Measurements from ENCODE around the gene NOXO1.
A peak's percentile ranks its signal among the peaks of the same experiment; 100 is the strongest.

Gene NOXO1

GRCh38 chr16:1993731-1994131 lies 12.5 kb upstream of the NOXO1 start:
- DNase-seq: no peak

GRCh38 chr16:1992704-1993317 lies 11.5 kb upstream of the NOXO1 start:
- no peak for DNase-seq

GRCh38 chr16:1991948-1992703 lies 10.9 kb upstream of the NOXO1 start:
- DNase-seq: peak; percentile 99

GRCh38 chr16:1991588-1991947 lies 10.3 kb upstream of the NOXO1 start:
- DNase-seq: peak; percentile 53

GRCh38 chr16:1991135-1991551 lies 9.9 kb upstream of the NOXO1 start:
- DNase-seq: peak; percentile 69

- DNase-seq: peak; percentile 76
Observed at GRCh38 chr16:1990351-1991134, 9.3 kb upstream of the NOXO1 start.

- no peak for DNase-seq
Observed at GRCh38 chr16:1990101-1990350, 8.8 kb upstream of the NOXO1 start.

- DNase-seq: no peak
Observed at GRCh38 chr16:1989209-1990100, 8.2 kb upstream of the NOXO1 start, which contains the start of gene SYNGR3. Gene SYNGR3, plus strand, starts transcription at chr16:1989970. Its CDS starts 133 bp downstream, at chr16:1990103.

- no peak for DNase-seq
Observed at GRCh38 chr16:1987198-1987597, 5.9 kb upstream of the NOXO1 start.

GRCh38 chr16:1985466-1986150 lies 4.3 kb upstream of the NOXO1 start:
- DNase-seq: no peak

- no peak for DNase-seq
Observed at GRCh38 chr16:1984347-1985225, 3.3 kb upstream of the NOXO1 start.

GRCh38 chr16:1983544-1984346 lies 2.5 kb upstream of the NOXO1 start, which contains the start of gene GFER:
Gene GFER, plus strand, starts transcription at chr16:1984193. Its CDS starts 26 bp downstream, at chr16:1984219.
- peak; percentile 87 for DNase-seq

- DNase-seq: no peak
Observed at GRCh38 chr16:1982991-1983543, 1.8 kb upstream of the NOXO1 start.

- no peak for DNase-seq
Observed at GRCh38 chr16:1982013-1982433, 754 bp upstream of the NOXO1 start.

- no peak for DNase-seq
Observed at GRCh38 chr16:1980770-1981087, 540 bp downstream of the NOXO1 start.

GRCh38 chr16:1980030-1980769 lies 1.1 kb downstream of the NOXO1 start:
- no peak for DNase-seq

GRCh38 chr16:1979271-1980029 lies 1.8 kb downstream of the NOXO1 start:
- peak; percentile 45 for DNase-seq

- DNase-seq: no peak
Observed at GRCh38 chr16:1978476-1979120, 2.7 kb downstream of the NOXO1 start.
